Immature natural killer cell (primary cell): ENCODE measurements around the gene SEPTIN12. TPM values are rescaled to one million over a fixed set of nuclear protein-coding genes. Genes with fewer than 3 reads are reported as not detected.
A peak's percentile ranks its signal among the peaks of the same experiment; 100 is the strongest.

ENCODE experiments used
- DNase-seq, 3 donors: peaks; one replicate each; pipeline ENCODE4 v3.0.0; 2022; ENCODE audit warnings: mixed read lengths in 1 of 3
- H3K27ac Mint-ChIP-seq, 6 donors: one replicate each; pipeline ENCODE4 v1.8.0; 2020; ENCODE audit warnings: mixed read lengths in 6 of 6, mild to moderate bottlenecking in 5 of 6, inconsistent platforms in 4 of 6, moderate library complexity in 3 of 6
- H3K27me3 Mint-ChIP-seq, 3 donors: one replicate each; pipeline ENCODE4 v1.8.0; 2020 to 2021; ENCODE audit warnings: low read depth in 3 of 3, mild to moderate bottlenecking in 3 of 3, mixed read lengths in 3 of 3, moderate library complexity in 3 of 3, inconsistent platforms in 1 of 3
- H3K36me3 Mint-ChIP-seq, 3 donors: one replicate each; pipeline ENCODE4 v1.8.0; 2020; ENCODE audit warnings: mixed read lengths in 3 of 3, inconsistent platforms in 2 of 3, mild to moderate bottlenecking in 2 of 3
- H3K4me1 Mint-ChIP-seq, 2 donors: one replicate each; pipeline ENCODE4 v1.8.0; 2020; ENCODE audit warnings: inconsistent platforms in 2 of 2, mild to moderate bottlenecking in 2 of 2, mixed read lengths in 2 of 2, moderate library complexity in 1 of 2
- H3K4me3 Mint-ChIP-seq, 5 donors: one replicate each; pipeline ENCODE4 v1.8.0; 2020; ENCODE audit warnings: mild to moderate bottlenecking in 5 of 5, mixed read lengths in 5 of 5, inconsistent platforms in 3 of 5, moderate library complexity in 3 of 5
- H3K9me3 Mint-ChIP-seq, 6 donors: one replicate each; pipeline ENCODE4 v1.8.0; 2020; ENCODE audit warnings: mild to moderate bottlenecking in 6 of 6, mixed read lengths in 6 of 6, inconsistent platforms in 4 of 6, moderate library complexity in 3 of 6
- polyA plus RNA-seq, 3 donors: library from polyadenylated mRNA; unstranded; fragments of 300-500 nt; fragmentation: Illumina TruSeq; gene quantifications; one replicate each; pipeline ENCODE4 v1.2.3, GENCODE V29; 2021

Gene SEPTIN12
- polyA plus RNA-seq, 3 donors from 2014 or later: not detected

GRCh38 chr16:4734730-4735535 is 53.2 kb downstream of the SEPTIN12 start:
- H3K36me3 Mint-ChIP-seq: peaks cover 0 to 4% (median 0%) of the 10 kb centered on the region in 3 donors

DNA sequence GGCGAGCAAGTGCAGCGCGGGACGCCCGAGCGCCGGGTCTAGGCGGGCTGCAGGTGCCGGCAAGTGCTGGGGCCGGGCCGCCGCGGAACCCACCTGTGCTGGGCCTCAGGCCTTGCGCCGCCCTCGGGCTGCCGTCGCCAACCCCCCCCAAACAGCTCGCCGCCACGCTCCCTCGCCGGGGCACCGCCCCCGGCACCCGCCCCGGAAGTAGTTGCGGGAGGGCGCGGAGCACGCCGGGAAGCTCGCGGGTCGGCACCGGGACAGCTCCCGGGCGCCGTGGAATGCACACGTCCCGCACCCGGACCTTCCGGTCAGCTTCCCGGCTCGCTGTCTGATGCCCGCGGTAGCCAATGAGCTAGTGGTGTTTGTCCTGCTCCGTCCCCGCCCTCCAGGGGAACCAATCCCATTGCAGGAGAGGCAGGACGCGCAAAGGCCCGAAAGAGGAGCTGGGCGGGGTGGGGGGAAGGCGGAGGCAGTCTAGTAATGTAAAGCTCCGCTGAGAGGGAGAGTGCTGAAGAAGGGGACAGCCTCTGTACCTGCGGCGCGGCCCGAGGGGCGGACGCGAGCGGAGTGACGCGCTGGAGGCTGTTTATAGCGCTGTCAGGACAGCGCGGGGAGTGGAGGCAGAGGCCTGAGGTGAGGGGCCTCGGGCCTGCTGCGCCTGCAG is 53.9 kb downstream of the SEPTIN12 start, which contains the start of the genes ANKS3 and DNAAF8:
Gene ANKS3, minus strand, starts transcription at position 209 of the 667 bp plus-strand sequence. CDS start 4,122 bp downstream, outside the sequence.
Gene DNAAF8, plus strand, starts transcription at position 475 of the 667 bp plus-strand sequence. CDS start 1,978 bp downstream, outside the sequence.
- H3K4me1 Mint-ChIP-seq: peaks cover 26 to 30% of the 10 kb centered on the region in 2 donors
- H3K9me3 Mint-ChIP-seq: no peaks in the 10 kb centered on the region
- peak within 1 kb of the TSS; percentile 91 to 95 (median 93) for H3K4me3 Mint-ChIP-seq
- DNase-seq: peak; percentile 82
- H3K36me3 Mint-ChIP-seq: peaks cover 0 to 4% (median 0%) of the 10 kb centered on the region in 3 donors
- H3K27ac Mint-ChIP-seq: peak within 1 kb of the TSS; percentile 78 to 94 (median 91)
- H3K27me3 Mint-ChIP-seq: peaks cover 5 to 17% (median 10%) of the 10 kb centered on the region in 3 donors

More at GRCh38 chr16:4734730-4735535, 53.2 kb downstream of the SEPTIN12 start:
- Mint-ChIP-seq H3K9me3 (no peaks in the 10 kb centered on the region), H3K4me1 (peaks cover 26 to 30% of the 10 kb centered on the region in 2 donors), H3K4me3 (peak overlapping the region; percentile 91 to 95 (median 93)), H3K27me3 (peaks cover 5 to 17% (median 10%) of the 10 kb centered on the region in 3 donors), H3K27ac (peak overlapping the region; percentile 78 to 94 (median 91))
- peak; percentile 89 to 95 (median 93) for DNase-seq

GRCh38 chr16:4733747-4734062 is 54.4 kb downstream of the SEPTIN12 start:
- Mint-ChIP-seq H3K27ac (peak overlapping the region; percentile 43 to 77 (median 68)), H3K36me3 (peaks cover 0 to 6% (median 2%) of the 10 kb centered on the region in 3 donors), H3K4me3 (peak overlapping the region; percentile 91 to 95 (median 93)), H3K4me1 (peaks cover 26 to 30% of the 10 kb centered on the region in 2 donors), H3K27me3 (peaks cover 5 to 17% (median 8%) of the 10 kb centered on the region in 3 donors), H3K9me3 (no peaks in the 10 kb centered on the region)
- DNase-seq: no peak

DNA sequence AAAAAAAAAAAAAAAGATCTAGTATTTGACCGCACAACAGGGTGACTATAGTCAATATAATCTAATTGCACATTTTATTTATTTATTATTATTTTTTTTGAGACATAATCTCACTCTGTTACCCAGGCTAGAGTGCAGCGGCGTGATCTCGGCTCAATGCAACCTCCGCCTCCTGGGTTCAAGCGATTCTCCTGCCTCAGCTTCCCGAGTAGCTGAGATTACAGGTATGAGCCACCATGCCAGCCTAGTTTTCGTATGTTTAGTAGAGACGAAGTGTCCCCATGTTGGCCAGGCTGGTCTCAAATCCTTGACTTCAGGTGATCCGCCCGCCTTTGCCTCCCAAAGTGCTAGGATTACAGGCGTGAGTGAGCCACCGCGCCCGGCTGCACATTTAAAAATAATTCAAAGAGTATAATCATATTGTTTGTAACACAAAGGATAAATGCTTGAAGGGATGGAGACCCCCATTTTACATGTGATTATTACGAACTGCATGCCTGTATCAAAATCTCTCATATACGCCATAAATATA is 54.9 kb downstream of the SEPTIN12 start:
- Mint-ChIP-seq H3K9me3 (no peaks in the 10 kb centered on the region), H3K27me3 (peaks cover 5 to 17% (median 8%) of the 10 kb centered on the region in 3 donors), H3K36me3 (peaks cover 0 to 7% (median 5%) of the 10 kb centered on the region in 3 donors), H3K4me1 (peaks cover 26 to 30% of the 10 kb centered on the region in 2 donors), H3K4me3 (peak overlapping the region; percentile 91 to 95 (median 93)), H3K27ac (peak overlapping the region; percentile 43 to 77 (median 68))
- DNase-seq: no peak

DNA sequence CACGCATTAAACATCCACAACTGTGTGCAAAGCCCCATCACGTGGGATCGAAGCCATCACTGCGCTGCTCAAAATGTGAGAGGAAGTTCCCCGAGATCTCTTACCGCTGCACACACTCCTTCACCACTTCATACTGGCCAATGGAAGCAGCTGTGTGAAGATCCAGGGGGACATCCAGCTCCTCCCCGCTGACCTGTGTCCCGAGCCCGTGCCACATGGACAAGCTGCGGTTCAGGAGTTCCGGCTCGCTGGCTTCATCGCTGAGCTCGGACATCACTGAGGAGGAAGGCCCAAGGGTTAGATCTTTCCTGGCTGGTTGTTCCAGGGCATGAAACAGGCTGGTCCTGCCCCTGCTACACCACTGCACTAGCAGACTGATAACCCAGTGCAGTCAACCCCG is 58.3 kb downstream of the SEPTIN12 start:
- Mint-ChIP-seq H3K9me3 (no peaks in the 10 kb centered on the region), H3K4me1 (peaks cover 20 to 23% of the 10 kb centered on the region in 2 donors), H3K36me3 (peaks cover 0 to 11% (median 11%) of the 10 kb centered on the region in 3 donors), H3K4me3 (no peak overlapping the region), H3K27ac (no peak overlapping the region), H3K27me3 (peaks cover 5 to 13% (median 8%) of the 10 kb centered on the region in 3 donors)
- DNase-seq: no peak

- peaks cover 14 to 18% of the 10 kb centered on the region in 2 donors for H3K4me1 Mint-ChIP-seq
- H3K27ac Mint-ChIP-seq: no peak overlapping the region
- H3K4me3 Mint-ChIP-seq: no peak overlapping the region
- H3K27me3 Mint-ChIP-seq: peaks cover 2 to 6% (median 3%) of the 10 kb centered on the region in 3 donors
- DNase-seq: no peak
- H3K9me3 Mint-ChIP-seq: no peaks in the 10 kb centered on the region
- peaks cover 0 to 12% (median 11%) of the 10 kb centered on the region in 3 donors for H3K36me3 Mint-ChIP-seq
Measured at GRCh38 chr16:4728676-4729075, 59.5 kb downstream of the SEPTIN12 start.

Other genes starting within 250 kb of the SEPTIN12 start
- gene CDIP1, start 249.6 kb downstream of the SEPTIN12 start, polyA plus RNA-seq: 10 to 100 TPM; 26.9 to 51.9 (median 47.8) TPM
- gene C16orf96, start 232.0 kb downstream of the SEPTIN12 start, polyA plus RNA-seq: not detected
- gene UBALD1, start 173.5 kb downstream of the SEPTIN12 start, polyA plus RNA-seq: 10 to 100 TPM in 1 of 3 donors, 1 to 10 TPM in 2; 2.3 to 11.8 (median 6.5) TPM
- 10 to 100 TPM in 1 of 3 donors, 1 to 10 TPM in 2; 2.3 to 13.2 (median 3.5) TPM for gene MGRN1, start 163.5 kb downstream of the SEPTIN12 start, polyA plus RNA-seq
- gene NUDT16L1, start 94.8 kb downstream of the SEPTIN12 start, polyA plus RNA-seq: 100 to 1,000 TPM in 1 of 3 donors, 10 to 100 TPM in 2; 86.5 to 125 (median 99.6) TPM
- 1 to 10 TPM; 1.4 to 6.4 (median 2.6) TPM for gene ANKS3, start 54.1 kb downstream of the SEPTIN12 start, polyA plus RNA-seq
- under 1 TPM in 2 of 3 donors, not detected in 1; 0.15 to 0.22 TPM for gene DNAAF8, start 53.8 kb downstream of the SEPTIN12 start, polyA plus RNA-seq
- 10 to 100 TPM in 1 of 3 donors, 1 to 10 TPM in 2; 4.4 to 13.1 (median 8.9) TPM for gene ZNF500, start 21.2 kb downstream of the SEPTIN12 start, polyA plus RNA-seq
- not detected for gene SMIM22, start 7.0 kb upstream of the SEPTIN12 start, polyA plus RNA-seq
- gene ROGDI, start 14.3 kb upstream of the SEPTIN12 start, polyA plus RNA-seq: 1 to 10 TPM; 4.8 to 9.3 (median 5.4) TPM
- gene GLYR1, start 58.9 kb upstream of the SEPTIN12 start, polyA plus RNA-seq: 10 to 100 TPM; 26.0 to 50.2 (median 27.9) TPM
- gene UBN1, start 59.1 kb upstream of the SEPTIN12 start, polyA plus RNA-seq: 10 to 100 TPM in 2 of 3 donors, 1 to 10 TPM in 1; 2.8 to 30.7 (median 13.9) TPM
- gene PPL, start 148.8 kb upstream of the SEPTIN12 start, polyA plus RNA-seq: under 1 TPM in 2 of 3 donors, not detected in 1; 0.03 to 0.43 TPM
- gene SEC14L5, start 170.0 kb upstream of the SEPTIN12 start, polyA plus RNA-seq: not detected
- 10 to 100 TPM; 26.6 to 50.6 (median 37.2) TPM for gene NAGPA, start 245.6 kb upstream of the SEPTIN12 start, polyA plus RNA-seq